Thoracic aorta (tissue), 2 donors: ENCODE measurements around the gene SKA1. TPM values are rescaled to one million over a fixed set of nuclear protein-coding genes. Genes with fewer than 3 reads are reported as not detected.

Experiments used
- ATAC-seq: fragments of 150-250 bp; one replicate; pipeline ENCODE4 v1.8.0; 2017; ENCODE audit warnings: low read depth; ENCODE audit not compliant: insufficient number of reproducible peaks, low FRiP score
- DNase-seq: peaks from one replicate; pipeline ENCODE4 v3.0.0-alpha.2; 2020; ENCODE audit warnings: low spot score
- H3K27ac ChIP-seq, 2 donors: fragments of 200-600 bp; sonication (generic); 1 replicate in 1 of 2; 2 replicates in 1 of 2; pipeline ENCODE4 v1.5.1; 2016; ENCODE audit warnings: mild to moderate bottlenecking in 2 of 2, moderate library complexity in 2 of 2
- H3K27me3 ChIP-seq: fragments of 200-600 bp; sonication (generic); replicated peaks from 2 replicates; pipeline ENCODE4 v1.6.0; 2016; ENCODE audit warnings: mild to moderate bottlenecking; ENCODE audit not compliant: insufficient read depth
- H3K36me3 ChIP-seq: fragments of 200-600 bp; sonication (generic); one replicate; pipeline ENCODE4 v1.5.1; 2016
- H3K4me1 ChIP-seq, 2 donors: fragments of 200-600 bp; sonication (generic); 1 replicate in 1 of 2; 2 replicates in 1 of 2; pipeline versions ENCODE4 v1.5.1 to v1.6.0; 2016; ENCODE audit warnings: low read depth in 2 of 2, mild to moderate bottlenecking in 1 of 2; ENCODE audit not compliant: control insufficient read depth in 1 of 2
- H3K4me3 ChIP-seq: fragments of 200-600 bp; sonication (generic); 2 replicates; pipeline ENCODE4 v1.5.1; 2016; ENCODE audit warnings: mild to moderate bottlenecking
- H3K9me3 ChIP-seq: fragments of 200-600 bp; sonication (generic); 2 replicates; pipeline ENCODE4 v1.5.1; 2016
- CTCF ChIP-seq: fragments of 200-600 bp; sonication (generic); IDR thresholded peaks from one replicate; pipeline ENCODE4 v1.5.1; 2019; ENCODE audit warnings: antibody characterized with exemption
- total RNA-seq, 2 donors: library from RNA; depleted of rRNA; stranded (reverse); fragments of >200 nt; gene quantifications; one replicate each; pipeline versions ENCODE4 v1.1.0 to v1.2.3, GENCODE V29; 2016

Gene SKA1
- not detected for total RNA-seq

- ATAC-seq (peak; percentile 78), DNase-seq (peak; percentile 57)
- TF ChIP-seq CTCF: no peak
- H3K4me3 ChIP-seq: peak within 1 kb of the TSS; percentile 82
- H3K27me3 ChIP-seq: no peaks in the 10 kb centered on the region
- peaks cover 4% of the 10 kb centered on the region for H3K9me3 ChIP-seq
- no peaks in the 10 kb centered on the region for H3K36me3 ChIP-seq
- H3K4me1 ChIP-seq: peaks cover 9 to 13% of the 10 kb centered on the region in 2 donors
- H3K27ac ChIP-seq: peak within 1 kb of the TSS; percentile 56 to 72
Measured at GRCh38 chr18:50374753-50375391, at the start of gene SKA1. SKA1 (plus strand) TSS chr18:50375046; CDS start chr18:50375831, 785 bp downstream.

- Histone ChIP-seq H3K4me3 (no peak overlapping the region), H3K27ac (no peak overlapping the region), H3K36me3 (no peaks in the 10 kb centered on the region), H3K27me3 (no peaks in the 10 kb centered on the region), H3K9me3 (no peaks in the 10 kb centered on the region), H3K4me1 (no peaks in the 10 kb centered on the region)
- no peak for ATAC-seq
- no peak for TF ChIP-seq CTCF
- DNase-seq: no peak
Measured at GRCh38 chr18:50327983-50328382, 46.9 kb upstream of the SKA1 start.

- Histone ChIP-seq H3K36me3 (no peaks in the 10 kb centered on the region), H3K4me3 (no peak overlapping the region), H3K9me3 (no peaks in the 10 kb centered on the region), H3K4me1 (no peaks in the 10 kb centered on the region), H3K27ac (no peak overlapping the region), H3K27me3 (no peaks in the 10 kb centered on the region)
- no peak for ATAC-seq
- no peak for TF ChIP-seq CTCF
- no peak for DNase-seq
Measured at GRCh38 chr18:50330176-50330575, 44.7 kb upstream of the SKA1 start.

- H3K27me3 ChIP-seq: no peaks in the 10 kb centered on the region
- no peaks in the 10 kb centered on the region for H3K9me3 ChIP-seq
- H3K4me3 ChIP-seq: no peak overlapping the region
- ATAC-seq (no peak), DNase-seq (no peak)
- no peak for TF ChIP-seq CTCF
- H3K36me3 ChIP-seq: no peaks in the 10 kb centered on the region
- H3K4me1 ChIP-seq: no peaks in the 10 kb centered on the region
- H3K27ac ChIP-seq: no peak overlapping the region
Measured at GRCh38 chr18:50331691-50332090, 43.2 kb upstream of the SKA1 start.

- ATAC-seq: no peak
- H3K4me1 ChIP-seq: no peaks in the 10 kb centered on the region
- no peaks in the 10 kb centered on the region for H3K27me3 ChIP-seq
- no peak overlapping the region for H3K27ac ChIP-seq
- no peaks in the 10 kb centered on the region for H3K36me3 ChIP-seq
- H3K4me3 ChIP-seq: no peak overlapping the region
- no peak for TF ChIP-seq CTCF
- H3K9me3 ChIP-seq: no peaks in the 10 kb centered on the region
- DNase-seq: no peak
Measured at GRCh38 chr18:50334546-50335152, 40.2 kb upstream of the SKA1 start.
